GM18861 (cell line): ENCODE measurements around the gene RBM33.
"Not testable (repeated sequence)": the region's sequence is repeated elsewhere in the genome, so short reads cannot be mapped to it uniquely, and the experiment has no call there.

Source experiments
- ATAC-seq: cut with Tn5 transposase; IDR thresholded peaks from one replicate; pipeline ENCODE4 v1.9.1; 2021; ENCODE audit not compliant: unreplicated experiment

The RBM33 gene, protein sequence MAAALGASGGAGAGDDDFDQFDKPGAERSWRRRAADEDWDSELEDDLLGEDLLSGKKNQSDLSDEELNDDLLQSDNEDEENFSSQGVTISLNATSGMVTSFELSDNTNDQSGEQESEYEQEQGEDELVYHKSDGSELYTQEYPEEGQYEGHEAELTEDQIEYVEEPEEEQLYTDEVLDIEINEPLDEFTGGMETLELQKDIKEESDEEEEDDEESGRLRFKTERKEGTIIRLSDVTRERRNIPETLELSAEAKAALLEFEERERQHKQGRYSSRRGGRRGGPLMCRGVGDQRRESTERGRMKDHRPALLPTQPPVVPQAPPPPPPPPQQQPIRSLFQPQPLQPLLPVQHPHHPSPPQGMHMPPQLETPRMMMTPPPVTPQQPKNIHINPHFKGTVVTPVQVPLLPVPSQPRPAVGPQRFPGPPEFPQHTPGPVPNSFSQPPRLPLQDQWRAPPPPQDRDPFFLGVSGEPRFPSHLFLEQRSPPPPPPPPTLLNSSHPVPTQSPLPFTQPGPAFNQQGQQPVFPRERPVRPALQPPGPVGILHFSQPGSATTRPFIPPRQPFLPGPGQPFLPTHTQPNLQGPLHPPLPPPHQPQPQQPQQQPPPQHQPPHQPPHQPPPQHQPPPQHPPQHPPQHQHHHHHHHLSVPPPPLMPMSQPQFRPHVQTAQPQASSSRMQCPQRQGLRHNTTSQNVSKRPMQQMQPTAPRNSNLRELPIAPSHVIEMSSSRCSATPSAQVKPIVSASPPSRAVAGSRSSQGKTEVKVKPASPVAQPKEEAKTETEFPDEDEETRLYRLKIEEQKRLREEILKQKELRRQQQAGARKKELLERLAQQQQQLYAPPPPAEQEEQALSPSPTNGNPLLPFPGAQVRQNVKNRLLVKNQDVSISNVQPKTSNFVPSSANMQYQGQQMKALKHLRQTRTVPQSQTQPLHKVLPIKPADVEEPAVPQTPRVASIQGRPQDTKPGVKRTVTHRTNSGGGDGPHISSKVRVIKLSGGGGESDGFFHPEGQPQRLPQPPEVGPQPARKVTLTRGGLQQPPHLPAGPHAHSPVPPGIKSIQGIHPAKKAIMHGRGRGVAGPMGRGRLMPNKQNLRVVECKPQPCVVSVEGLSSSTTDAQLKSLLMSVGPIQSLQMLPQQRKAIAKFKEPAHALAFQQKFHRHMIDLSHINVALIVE

DNA sequence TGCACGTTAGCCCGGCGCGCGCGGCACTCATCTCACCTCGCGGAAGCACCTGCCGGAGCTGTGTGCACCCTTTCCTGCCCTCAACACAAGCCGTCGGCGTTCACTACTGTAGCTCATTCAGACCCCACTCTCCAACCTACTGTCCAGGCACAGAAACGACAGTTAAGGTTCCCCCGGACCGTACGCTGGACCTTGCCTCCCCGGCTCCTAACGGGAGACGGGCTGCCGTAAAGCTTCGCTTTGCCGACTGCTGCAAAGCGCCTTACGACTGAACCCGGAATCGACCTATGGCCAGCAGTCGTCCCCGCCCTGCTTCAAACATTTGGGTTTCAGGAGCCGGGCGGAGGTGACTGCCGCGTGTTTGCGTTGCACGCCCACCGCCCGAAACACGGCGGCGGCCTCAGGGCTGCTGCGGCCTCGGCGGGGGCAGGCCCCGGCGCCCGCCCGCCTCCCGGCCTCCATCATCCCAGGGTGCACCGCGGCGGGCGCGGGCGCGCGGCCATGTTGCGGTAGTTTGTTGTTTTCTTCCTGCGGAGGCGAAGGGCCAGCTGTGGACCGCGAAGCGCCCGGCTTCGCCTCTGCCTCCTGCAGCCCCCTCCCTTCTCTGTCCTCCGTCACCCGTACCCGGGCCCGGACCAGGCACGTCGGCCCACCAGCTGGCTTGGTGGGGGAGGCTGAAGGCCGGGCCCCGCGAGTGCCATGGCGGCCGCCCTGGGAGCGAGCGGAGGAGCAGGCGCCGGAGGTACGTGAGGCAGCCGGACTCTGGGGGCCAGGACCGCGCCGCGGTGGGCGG lies at the start of gene RBM33:
TSS of gene RBM33 (plus strand) at position 484 of the 793 bp plus-strand sequence. CDS start at position 700, 216 bp downstream.
- ATAC-seq: peak; percentile 72

DNA sequence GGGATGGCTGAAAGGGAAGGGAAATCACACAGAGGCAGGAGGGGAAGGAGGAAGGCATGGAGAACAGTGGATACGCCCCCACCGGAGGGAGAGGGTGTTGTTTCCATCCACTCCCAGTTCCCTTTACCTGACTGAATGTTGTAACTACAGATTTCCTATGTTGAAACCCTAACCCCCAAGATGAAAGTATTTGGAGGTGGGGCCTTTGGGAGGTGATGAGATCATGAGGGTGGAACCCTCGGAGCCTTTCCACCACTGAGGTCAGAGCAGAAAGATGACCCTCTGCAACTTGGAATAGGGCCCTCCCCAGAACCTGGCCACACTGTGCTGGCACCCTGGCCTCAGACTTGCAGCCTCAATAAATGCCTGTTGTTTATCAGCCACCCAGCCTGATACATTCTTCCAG lies 49.5 kb upstream of the RBM33 start:
- ATAC-seq: no peak

DNA sequence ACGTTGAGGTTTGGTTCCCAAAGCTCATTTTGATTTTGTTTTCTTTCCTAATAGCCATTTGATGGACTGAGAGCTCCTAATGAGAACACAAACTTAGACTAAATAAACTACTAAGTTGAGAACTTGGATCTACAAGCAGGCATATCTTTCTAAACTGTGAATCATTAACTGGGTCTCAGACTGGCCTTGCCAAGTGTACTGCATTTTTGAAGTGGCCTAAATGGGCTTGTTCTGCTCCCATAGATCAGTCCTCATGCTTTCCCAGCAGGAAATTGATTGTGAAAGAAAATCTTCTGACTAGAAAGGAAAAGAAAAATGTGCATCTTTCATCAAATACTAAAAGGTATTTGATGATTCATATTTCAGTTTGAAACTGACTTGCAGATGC lies 46.7 kb upstream of the RBM33 start:
- no peak for ATAC-seq

DNA sequence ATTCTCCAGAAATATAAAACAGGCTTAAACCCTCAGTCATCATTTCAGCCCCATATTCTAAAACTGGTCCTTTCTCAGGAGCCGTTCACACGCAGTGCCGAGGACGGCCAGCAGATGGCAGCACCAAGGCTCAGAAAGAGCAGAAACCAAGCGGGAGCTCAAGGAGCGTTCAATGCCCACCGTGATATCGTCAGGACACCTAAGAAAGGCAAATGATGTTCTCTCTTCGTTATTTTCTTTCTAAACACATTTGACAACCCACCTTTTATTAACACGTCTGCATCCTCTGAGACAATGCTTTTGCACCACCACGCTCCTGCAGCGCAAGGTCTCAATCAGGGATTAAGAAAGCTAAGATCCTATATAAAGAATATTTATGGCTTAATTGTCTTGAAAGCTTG lies 45.7 kb upstream of the RBM33 start:
- ATAC-seq: no peak

DNA sequence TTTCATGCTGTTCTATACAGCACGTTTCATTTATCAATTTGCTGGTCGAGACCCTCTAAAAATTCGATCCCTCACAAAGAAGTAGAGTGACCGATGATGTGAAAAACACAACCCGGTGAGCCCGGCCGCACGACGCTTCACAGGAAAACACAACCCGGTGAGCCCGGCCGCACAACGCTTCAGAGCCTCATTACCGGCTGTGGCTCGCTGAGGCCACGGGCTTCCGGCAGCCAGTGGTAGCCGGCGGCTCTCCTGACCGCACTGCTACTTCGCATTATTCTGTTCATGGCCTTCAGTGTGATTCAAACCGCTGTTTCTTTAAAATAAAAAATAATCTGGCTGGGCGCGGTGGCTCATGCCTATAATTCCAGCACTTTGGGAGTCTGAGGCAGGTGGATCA lies 42.3 kb upstream of the RBM33 start:
- ATAC-seq: no peak

DNA sequence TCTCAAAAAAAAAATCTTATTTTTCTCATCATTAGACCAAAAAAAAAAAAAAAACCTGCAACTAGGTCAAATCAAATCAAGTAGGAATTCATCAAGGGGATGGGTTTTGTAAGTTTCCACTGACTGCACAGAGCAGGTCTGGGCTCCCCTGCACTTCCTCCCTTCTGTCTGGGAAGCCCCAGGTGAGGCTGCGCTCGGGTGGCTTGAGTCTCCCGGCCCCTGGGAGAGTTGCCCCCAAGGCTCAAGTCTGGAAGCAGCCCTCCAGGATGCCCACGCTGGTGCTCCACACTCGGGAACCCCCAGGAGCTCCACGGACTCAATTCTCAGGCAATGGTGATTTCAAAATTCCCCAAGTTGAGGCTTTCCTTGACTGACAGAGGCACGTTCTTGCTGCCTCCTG lies 41.7 kb upstream of the RBM33 start:
- ATAC-seq: no peak

DNA sequence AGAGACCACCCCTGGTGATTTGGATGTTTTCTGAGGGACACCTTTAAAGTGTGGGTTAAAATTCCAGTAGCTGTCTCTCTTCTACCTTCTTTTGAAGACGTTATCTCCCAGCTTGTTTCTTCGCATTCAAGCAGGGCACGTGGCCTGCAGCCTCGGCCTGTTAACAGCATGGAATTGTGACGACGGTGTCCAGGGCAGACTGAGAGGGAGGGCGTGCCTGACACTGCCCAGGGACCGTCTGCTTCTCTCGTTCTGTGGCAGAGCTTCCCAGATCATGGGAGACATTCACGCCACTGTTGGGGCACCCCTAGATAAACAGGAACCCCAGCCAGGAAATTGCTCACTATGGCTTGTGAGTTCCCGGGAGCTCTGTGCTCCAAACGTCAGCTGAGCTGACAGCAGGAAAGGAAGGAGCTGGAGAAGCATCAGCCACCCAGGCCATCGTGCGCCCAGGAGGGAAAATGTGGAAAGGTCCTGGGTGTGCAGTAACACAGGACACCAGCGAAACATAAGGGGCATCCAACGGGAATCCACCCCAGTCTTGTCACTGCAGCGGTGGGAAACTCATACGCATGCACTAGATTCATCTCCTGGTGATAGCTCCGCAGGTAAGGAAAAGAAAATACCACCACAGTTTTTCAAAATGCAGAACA lies 41.1 kb upstream of the RBM33 start:
- ATAC-seq: no peak

DNA sequence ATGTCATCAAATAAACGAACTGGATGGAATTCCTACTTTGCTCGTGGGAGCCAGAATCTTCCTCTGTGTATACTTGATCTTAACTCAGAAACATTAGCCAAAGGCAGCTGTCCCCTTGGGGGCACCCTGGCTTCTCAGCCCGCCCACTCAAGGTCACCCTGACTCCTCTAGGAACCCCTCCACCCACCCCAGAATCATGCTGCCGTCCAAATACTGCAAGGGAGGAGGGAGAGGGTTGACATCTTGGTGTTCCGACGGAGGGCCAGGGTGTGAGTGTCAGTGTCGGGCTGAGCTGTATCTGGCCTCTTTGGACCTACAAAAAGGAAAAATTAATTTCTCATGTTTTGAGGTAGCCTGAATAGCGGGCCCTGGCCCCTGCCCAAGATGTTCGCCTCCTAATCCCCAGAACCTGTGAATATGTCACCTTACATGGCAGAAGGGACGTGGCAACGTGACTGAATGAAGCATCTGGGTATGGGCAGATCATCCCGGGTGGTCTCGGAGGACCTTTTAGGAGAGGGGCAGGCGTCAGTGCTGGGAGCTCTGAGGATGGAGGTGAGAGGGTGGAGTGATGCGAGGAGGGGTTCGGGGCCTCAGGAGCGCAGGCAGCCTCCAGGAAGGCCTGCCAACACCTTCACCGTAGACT lies 40.5 kb upstream of the RBM33 start:
- ATAC-seq: no peak

DNA sequence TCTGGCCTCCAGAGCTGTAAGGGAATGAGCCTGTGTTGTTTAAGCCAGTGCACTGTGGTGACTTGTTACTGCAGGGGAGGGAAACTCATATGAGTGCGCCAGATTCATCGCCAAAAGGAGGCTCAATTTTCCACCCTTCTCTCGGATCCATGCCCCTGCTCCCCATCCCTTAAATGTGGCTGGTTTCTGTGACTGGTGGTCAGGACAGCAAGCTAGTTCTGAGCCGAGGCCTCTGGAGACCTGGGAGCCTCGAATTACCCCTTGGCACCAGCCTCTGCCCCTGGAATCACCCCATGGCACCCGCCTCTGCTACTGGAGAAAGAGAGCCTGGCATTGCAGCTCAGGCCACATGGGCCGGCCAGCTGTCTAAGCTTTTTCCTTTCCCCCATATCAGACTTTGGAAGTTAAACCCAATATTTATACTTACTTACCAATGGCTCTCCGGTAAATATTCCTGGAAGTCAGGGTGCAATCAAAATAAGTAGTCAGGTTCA lies 39.9 kb upstream of the RBM33 start:
- ATAC-seq: no peak

DNA sequence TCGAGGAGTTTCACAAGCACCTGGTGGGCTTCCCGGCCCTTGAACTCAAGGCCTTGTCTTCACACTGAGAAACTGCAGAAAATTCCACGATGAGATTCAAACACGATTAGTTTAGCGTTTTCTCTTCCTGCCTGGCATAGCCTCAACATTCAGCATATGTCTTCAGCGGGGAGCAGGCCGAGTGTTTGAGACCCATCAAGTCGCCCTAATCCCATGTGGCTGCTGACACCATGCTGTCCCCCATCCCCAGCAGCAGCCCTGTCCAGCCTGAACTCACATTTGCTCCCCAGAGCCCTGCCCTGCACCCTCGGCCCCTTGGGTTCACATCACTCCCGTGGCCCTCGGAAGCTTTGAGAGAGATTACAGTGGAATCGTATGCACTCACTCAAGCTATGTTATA lies 35.3 kb upstream of the RBM33 start:
- no peak for ATAC-seq

DNA sequence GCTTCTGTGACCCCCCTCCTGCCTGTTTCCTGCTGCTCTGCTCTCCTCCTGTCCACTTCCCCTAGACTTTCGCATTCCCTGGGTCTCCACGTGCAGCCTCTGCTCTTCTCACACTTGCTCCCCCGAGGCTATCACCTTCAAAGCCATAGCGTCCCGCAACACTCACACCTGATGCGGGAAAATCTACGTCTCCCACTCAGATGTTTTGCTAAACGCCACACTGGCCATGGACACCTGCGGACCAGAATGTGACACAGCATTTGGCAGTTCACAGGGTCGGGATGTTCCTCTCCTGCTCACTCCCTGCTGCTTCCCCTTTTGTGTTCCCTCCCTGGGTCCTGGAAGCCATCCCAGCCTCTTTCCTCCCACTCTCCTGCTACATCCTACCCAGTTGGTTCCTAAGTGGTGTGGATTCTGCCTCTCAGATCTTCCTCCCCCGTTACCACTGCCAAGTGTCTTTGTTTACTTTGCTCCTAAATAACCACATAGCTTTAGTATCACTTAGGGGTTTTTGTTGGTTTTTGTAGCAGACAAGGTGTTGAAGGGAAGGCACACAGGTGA lies 33.7 kb upstream of the RBM33 start:
- no peak for ATAC-seq

DNA sequence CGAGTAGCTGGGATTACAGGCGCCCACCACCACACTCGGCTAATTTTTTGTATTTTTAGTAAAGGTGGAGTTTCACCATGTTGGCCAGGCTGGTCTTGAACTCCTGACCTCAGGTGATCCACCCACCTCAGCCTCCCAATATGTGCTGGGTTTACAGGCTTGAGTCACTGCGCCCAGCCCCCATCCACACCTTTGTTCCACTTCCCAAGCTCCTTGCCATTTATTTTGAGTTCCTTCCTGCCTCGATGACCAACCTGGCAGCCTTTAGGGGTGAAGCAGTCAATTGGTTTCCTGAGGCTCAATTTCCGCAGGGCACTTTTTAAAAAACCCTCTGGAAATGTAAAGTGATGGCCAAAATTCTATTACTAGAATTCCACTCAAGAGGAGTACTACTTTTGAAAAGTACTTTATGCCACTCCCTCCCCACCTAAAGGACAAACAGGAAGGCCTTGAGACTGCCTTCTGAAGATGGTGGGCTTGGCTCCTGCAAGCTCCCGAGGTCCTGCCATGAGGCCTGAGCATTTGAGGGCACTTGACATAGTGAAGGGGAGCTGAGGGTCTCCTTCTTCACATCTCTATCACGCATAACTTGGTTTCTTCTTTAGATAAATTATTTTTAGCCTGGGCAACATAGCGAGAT lies 32.5 kb upstream of the RBM33 start:
- ATAC-seq: no peak

DNA sequence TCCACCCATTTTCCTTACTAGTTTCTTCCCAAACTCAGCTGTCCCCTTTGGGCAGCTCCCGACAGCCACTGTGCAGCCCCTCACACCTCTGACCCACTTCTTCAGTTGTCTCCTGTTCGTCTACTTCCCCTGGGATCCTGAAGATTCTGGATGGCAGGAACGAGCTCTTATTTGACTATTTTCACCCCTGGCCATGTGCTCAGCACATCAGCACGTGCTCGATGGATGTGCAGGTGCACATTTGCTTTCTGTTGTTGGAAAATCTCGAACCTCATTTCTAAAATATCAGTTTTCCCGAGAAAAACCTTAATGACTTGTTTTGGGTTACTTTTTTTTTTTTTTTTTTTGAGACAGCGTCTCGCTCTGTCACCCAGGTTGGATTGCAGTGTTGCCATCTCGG lies 31.8 kb upstream of the RBM33 start:
- ATAC-seq: no peak

DNA sequence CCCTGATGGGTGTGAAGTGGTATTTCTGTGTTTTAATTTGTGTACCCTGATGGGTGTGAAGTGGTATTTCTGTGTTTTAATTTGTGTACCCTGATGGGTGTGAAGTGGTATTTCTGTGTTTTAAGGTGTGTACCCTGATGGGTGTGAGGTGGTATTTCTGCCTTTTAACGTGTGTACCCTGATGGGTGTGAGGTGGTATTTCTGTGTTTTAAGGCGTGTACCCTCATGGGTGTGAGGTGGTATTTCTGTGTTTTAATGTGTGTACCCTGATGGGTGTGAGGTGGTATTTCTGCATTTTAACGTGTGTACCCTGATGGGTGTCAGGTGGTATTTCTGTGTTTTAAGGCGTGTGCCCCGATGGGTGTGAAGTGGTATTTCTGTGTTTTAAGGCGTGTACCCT lies 29.4 kb upstream of the RBM33 start:
- ATAC-seq: not testable (repeated sequence)

DNA sequence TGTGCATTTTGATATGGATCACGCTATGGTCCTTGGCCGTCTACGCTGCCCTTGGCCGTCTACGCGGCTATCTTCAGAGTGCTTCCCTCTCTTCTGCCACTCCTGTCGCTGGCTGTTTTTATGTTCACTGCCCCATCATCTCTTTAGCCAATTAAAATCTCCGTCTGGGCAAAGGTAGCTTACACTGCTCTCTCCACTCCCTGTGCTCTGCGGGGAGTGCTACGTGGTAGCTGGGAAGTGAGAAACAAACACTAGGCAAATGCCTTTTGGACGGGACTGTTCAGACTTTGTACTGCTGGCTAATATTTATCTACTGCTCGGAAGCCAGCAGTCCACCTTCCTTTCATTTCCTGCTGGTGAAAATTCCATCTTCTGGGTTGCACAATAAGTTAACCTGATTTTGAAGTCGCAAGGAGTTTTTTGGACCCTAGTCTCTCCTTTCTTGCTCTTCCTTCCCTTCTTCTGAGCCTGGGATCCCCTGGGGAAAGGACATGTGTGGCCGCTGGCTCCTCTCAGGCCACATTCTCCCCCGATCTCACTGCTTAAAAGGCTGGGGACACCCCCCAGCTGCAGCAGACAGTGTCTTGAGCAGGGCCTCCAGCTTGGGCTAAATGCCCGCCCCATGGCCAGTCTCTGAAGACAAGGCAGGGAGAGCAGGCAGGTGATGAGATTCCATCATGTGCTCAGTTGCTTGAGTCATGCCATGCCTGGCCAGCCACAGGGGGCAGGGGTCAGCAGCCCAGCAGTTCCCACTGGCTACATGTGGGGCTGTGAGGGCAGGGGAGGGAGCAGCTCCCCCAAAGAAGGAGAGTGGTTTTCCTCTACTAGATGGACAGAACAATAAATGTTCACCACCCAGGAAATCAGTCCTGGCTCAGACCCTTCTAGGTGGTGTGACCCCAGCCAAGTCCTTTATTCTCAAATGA lies 25.5 kb upstream of the RBM33 start:
- no peak for ATAC-seq

DNA sequence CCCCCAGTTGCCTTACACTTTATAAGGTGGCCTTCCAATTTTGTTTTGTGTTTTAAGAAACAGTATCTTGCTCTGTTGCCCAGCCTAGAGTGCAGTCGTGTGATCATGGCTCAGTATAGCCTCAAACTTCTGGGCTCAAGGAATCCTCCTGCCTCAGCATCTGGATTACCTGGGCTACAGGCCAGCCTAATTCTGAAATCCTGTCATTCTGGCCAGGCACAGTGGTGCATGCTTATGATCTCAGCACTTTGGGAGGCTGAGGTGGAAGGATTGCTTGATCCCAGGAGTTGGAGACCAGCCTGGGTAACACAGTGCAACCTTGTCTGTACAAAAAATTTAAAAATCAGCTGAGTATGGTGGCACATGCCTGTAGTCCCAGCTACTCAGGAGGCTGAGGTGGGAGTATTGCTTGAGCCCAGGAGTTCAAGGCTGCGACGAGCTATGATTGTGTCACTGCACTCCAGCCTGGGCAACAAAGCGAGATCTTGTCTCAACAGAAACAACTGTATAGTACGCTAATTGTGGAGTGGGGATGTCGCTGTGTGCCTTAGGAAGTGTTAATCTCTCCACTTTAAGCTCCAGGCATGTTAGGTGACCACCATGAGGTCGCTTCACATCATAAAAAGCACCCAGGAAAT lies 24.7 kb upstream of the RBM33 start:
- ATAC-seq: no peak

DNA sequence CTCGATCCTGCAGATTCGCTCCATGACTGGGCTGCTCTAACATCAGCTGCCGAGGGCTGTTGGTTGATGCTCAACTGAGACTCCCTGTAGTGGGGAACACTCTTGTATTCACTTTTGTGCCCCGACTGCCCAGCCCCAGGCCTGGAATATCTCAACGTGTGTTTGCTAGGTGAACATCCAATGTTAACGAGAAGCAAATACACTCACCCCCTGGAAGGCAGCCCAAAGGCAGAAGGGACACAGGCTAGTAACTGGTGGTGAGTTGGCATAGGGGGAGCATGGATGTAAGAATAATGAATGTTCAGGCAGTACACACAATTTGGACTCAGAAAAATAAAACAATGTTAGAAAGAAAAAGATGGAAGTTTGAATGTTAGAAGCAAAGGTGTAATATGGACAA lies 24.0 kb upstream of the RBM33 start:
- ATAC-seq: no peak
